HepG2 (cell line): ENCODE results near the gene ZNF30. TPM values are rescaled to one million over a fixed set of nuclear protein-coding genes. Genes with fewer than 3 reads are reported as not detected.

Experiments
- ARHGAP35 ChIP-seq: sonication (generic); formaldehyde crosslinking; IDR thresholded peaks from 2 replicates; pipeline ENCODE4 v1.9.0; 2022; ENCODE audit warnings: mild to moderate bottlenecking, inconsistent platforms, moderate library complexity, missing genetic modification reagents, borderline replicate concordance
- HNF4A ChIP-seq: sonication (generic); formaldehyde crosslinking; IDR thresholded peaks from 2 replicates; pipeline ENCODE4 v1.4.0; 2020; ENCODE audit warnings: missing genetic modification reagents
- HNRNPH1 ChIP-seq: fragments of 200-400 bp; formaldehyde crosslinking; optimal IDR thresholded peaks from 2 replicates; pipeline ENCODE3; 2017; ENCODE audit warnings: mild to moderate bottlenecking, low read depth, low read length
- IKZF1 ChIP-seq: fragments of 450-650 bp; IDR thresholded peaks from 2 replicates; pipeline ENCODE4 v1.7.1; 2016
- MXD4 ChIP-seq: IDR thresholded peaks from 2 replicates; pipeline ENCODE4 v1.6.1; 2016; ENCODE audit warnings: mild to moderate bottlenecking, missing biosample characterization, missing genetic modification reagents
- MYNN ChIP-seq: sonication (generic); formaldehyde crosslinking; IDR thresholded peaks from 2 replicates; pipeline ENCODE4 v1.4.0; 2020; ENCODE audit warnings: mild to moderate bottlenecking, low read depth, missing genetic modification reagents
- NFIC ChIP-seq: IDR thresholded peaks from 2 replicates; pipeline ENCODE4 v1.6.1; 2012; ENCODE audit warnings: mild to moderate bottlenecking, low read length, inconsistent platforms
- PAXIP1 ChIP-seq: sonication (generic); formaldehyde crosslinking; conservative IDR thresholded peaks from 2 replicates; pipeline ENCODE4 v1.4.0; 2020; ENCODE audit warnings: mild to moderate bottlenecking, missing genetic modification reagents, moderate library complexity
- SNRNP70 ChIP-seq: fragments of 200-400 bp; formaldehyde crosslinking; IDR thresholded peaks from 2 replicates; pipeline ENCODE4 v1.6.1; 2017; ENCODE audit warnings: mild to moderate bottlenecking, low read depth, low read length, moderate library complexity
- SP1 ChIP-seq, 2 experiments: fragments of 450-650 bp in 1 of 2; sonication (generic) in 1 of 2; formaldehyde crosslinking in 1 of 2; IDR thresholded peaks; 2 replicates each; pipeline versions ENCODE4 v1.4.0 to v1.6.1; 2016 to 2020; ENCODE audit warnings: missing genetic modification reagents in 1 of 2
- TAF15 ChIP-seq: fragments of 200-400 bp; formaldehyde crosslinking; IDR thresholded peaks from one replicate; pipeline ENCODE4 v1.6.1; 2018; ENCODE audit warnings: mild to moderate bottlenecking, low read depth, low read length; ENCODE audit not compliant: poor library complexity, severe bottlenecking
- TFDP1 ChIP-seq: IDR thresholded peaks from 2 replicates; pipeline ENCODE4 v1.6.1; 2016; ENCODE audit warnings: missing compliant biosample characterization, missing genetic modification reagents, borderline replicate concordance
- TFE3 ChIP-seq: IDR thresholded peaks from 2 replicates; pipeline ENCODE4 v1.6.1; 2016
- ZMAT5 ChIP-seq: sonication (generic); formaldehyde crosslinking; IDR thresholded peaks from 2 replicates; pipeline ENCODE4 v1.5.0; 2020; ENCODE audit warnings: mild to moderate bottlenecking, low read depth, missing genetic modification reagents, borderline replicate concordance
- ZNF101 ChIP-seq: sonication (generic); formaldehyde crosslinking; IDR thresholded peaks from 2 replicates; pipeline ENCODE4 v1.4.0; 2020; ENCODE audit warnings: mild to moderate bottlenecking, low read depth, missing genetic modification reagents, borderline replicate concordance
- ZNF512 ChIP-seq: sonication (generic); formaldehyde crosslinking; IDR thresholded peaks from 2 replicates; pipeline ENCODE4 v1.4.0; 2020; ENCODE audit warnings: mild to moderate bottlenecking, missing genetic modification reagents
- ZSCAN22 ChIP-seq: sonication (generic); formaldehyde crosslinking; IDR thresholded peaks from 2 replicates; pipeline ENCODE4 v1.4.0; 2020; ENCODE audit warnings: mild to moderate bottlenecking, missing genetic modification reagents
- ZXDC ChIP-seq: sonication (generic); formaldehyde crosslinking; IDR thresholded peaks from 2 replicates; pipeline ENCODE4 v1.5.0; 2020; ENCODE audit warnings: mild to moderate bottlenecking, missing genetic modification reagents
- polyA plus RNA-seq, 8 experiments: library from polyadenylated mRNA; depleted of rRNA in 3 of 8; stranded (reverse) in 7 of 8; unstranded in 1 of 8; fragments of >200 nt; fragmentation: Illumina TruSeq in 4 of 8; extraction: Trizol in 4 of 8; gene quantifications; 2 replicates each; pipeline versions ENCODE4 v1.2.1 to v1.2.3, GENCODE V29; 2011 to 2016; ENCODE audit warnings: low read depth in 4 of 8, missing spikeins in 1 of 8, mixed read lengths in 1 of 8; ENCODE audit not compliant: insufficient read depth in 1 of 8
- total RNA-seq, 5 experiments: library from RNA; depleted of rRNA; stranded (reverse); fragments of >200 nt; fragmentation: Illumina TruSeq; extraction: Trizol; gene quantifications; 2 replicates each; pipeline ENCODE4 v1.2.3, GENCODE V29; 2016; ENCODE audit warnings: low read depth in 1 of 5

ZNF30 gene
- total and polyA plus RNA-seq, 2 of the 13 experiments (the other 11 are each of a cell fraction or from before 2014, with no cell fraction given): 2.3 to 4.4 TPM

- TF ChIP-seq SNRNP70 (no peak), NFIC (no peak), TFDP1 (CRISPR knock-in tag) (peak; percentile 49; the same call in 1 of the 2 replicates), ZMAT5 (CRISPR knock-in tag) (no peak), HNRNPH1 (no peak), MXD4 (CRISPR knock-in tag) (no peak), ZSCAN22 (CRISPR knock-in tag) (no peak), MYNN (CRISPR knock-in tag) (peak; percentile 38; the same call in 1 of the 2 replicates), IKZF1 (no peak), SP1 (IDR thresholded peaks at IDR 0.05) (no peak), SP1 (CRISPR knock-in tag; IDR thresholded peaks at IDR 0.05) (no peak), HNF4A (CRISPR knock-in tag) (peak; percentile 54), TAF15 (no peak), ARHGAP35 (CRISPR knock-in tag) (no peak), ZXDC (CRISPR knock-in tag) (no peak), ZNF512 (no peak), TFE3 (CRISPR knock-in tag) (0 out of 2 replicates have a peak, but pooled peaks have one; percentile 19), PAXIP1 (peak; percentile 36; the same call in 1 of the 2 replicates), ZNF101 (no peak)
Measured at GRCh38 chr19:34926685-34927375, at the start of gene ZNF30 (continued).
